ENCODE measurements around the gene PRUNE2.

Gene PRUNE2

DNA sequence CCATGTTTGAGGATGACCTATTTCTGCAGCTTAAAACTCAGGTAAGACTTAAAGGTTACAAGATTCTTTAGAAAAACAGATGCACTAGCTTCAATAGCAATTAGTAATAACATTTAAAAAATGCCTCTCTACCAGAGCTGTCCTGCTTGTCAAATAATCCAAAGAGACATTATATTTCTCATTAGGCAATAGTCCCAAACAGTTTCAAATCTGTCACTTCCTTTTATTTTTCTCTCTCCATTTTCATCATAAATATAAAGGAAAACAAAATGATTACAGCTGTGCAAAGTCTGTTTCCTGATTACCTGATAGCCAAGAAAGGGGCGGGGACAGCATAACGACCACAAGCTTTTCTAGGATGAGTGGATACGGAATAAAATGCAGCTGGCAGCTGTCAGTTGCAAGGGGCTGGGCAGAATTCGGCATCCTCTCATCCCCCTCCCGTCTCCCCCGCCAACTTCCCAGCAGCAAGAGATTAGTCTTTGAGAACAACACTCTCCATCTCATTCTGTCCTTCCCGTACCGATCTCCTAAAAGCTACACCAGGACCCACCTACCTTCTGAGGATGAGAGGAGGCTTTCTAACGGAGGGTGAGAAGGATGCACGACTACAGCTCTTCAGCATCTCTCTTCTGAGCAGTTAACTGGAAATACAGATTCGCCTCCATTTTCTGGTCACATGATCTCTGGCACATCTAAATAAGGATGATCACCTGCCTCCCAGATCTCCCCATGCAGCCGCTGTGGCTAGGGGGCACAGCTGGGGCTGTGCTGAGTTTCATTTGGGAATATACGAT lies 214.2 kb downstream of the PRUNE2 start:
- Histone ChIP-seq H3K36me3 (ENCODE audit: low read length) (no peaks in the 10 kb centered on the region), H3K27ac (ENCODE audit: low read depth, low read length) (no peak overlapping the region), H3F3A (ENCODE audit: insufficient read depth) (no peaks in the 10 kb centered on the region), H3K4me2 (ENCODE audit: low read depth, low read length, poor library complexity, severe bottlenecking) (no peak overlapping the region), H3K9me3 (ENCODE audit: insufficient read depth, low read length) (no peaks in the 10 kb centered on the region), H4K20me1 (ENCODE audit: low read depth, low read length) (no peaks in the 10 kb centered on the region), H3K4me3 (ENCODE audit: insufficient read depth, low read length, poor library complexity, severe bottlenecking) (no peak overlapping the region), H3K9ac (ENCODE audit: low read length) (no peak overlapping the region), H3K79me2 (ENCODE audit: insufficient read depth, low read length) (no peaks in the 10 kb centered on the region), H3K27me3 (ENCODE audit: low read length) (no peaks in the 10 kb centered on the region), H2AFZ (ENCODE audit: low read depth, low read length, severe bottlenecking) (no peak overlapping the region), H3K9me2 (replicated peaks; ENCODE audit: insufficient read depth, low read length) (no peaks in the 10 kb centered on the region)
- TF ChIP-seq, protein P1, sequence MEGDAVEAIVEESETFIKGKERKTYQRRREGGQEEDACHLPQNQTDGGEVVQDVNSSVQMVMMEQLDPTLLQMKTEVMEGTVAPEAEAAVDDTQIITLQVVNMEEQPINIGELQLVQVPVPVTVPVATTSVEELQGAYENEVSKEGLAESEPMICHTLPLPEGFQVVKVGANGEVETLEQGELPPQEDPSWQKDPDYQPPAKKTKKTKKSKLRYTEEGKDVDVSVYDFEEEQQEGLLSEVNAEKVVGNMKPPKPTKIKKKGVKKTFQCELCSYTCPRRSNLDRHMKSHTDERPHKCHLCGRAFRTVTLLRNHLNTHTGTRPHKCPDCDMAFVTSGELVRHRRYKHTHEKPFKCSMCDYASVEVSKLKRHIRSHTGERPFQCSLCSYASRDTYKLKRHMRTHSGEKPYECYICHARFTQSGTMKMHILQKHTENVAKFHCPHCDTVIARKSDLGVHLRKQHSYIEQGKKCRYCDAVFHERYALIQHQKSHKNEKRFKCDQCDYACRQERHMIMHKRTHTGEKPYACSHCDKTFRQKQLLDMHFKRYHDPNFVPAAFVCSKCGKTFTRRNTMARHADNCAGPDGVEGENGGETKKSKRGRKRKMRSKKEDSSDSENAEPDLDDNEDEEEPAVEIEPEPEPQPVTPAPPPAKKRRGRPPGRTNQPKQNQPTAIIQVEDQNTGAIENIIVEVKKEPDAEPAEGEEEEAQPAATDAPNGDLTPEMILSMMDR (IDR thresholded peaks at IDR 0.05; ENCODE audit: insufficient read depth, low read length, poor library complexity, severe bottlenecking): no peak
- TF ChIP-seq EZH2phosphoT487 (conservative IDR thresholded peaks at IDR 0.05; ENCODE audit: low read length): no peak

DNA sequence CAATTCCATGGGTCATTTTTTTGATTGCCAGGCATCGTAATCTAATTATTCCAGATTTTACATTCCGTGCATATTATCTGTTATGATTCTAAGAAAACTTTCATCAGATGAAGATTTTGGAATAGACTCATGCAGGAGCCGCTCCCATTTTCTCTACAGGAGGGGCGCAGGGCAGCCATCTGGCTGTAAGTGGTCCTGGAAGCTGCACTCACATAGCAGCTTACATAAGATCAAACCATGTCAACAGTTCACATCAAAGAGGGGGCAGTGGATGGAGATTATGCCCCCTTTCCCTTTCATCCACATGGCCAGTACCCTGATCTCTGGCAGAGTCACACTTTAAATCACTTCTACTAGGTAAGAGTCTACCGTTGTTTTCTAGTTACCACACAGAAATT lies 214.9 kb downstream of the PRUNE2 start:
- Histone ChIP-seq H4K20me1 (ENCODE audit: low read depth, low read length) (no peaks in the 10 kb centered on the region), H3K27me3 (ENCODE audit: low read length) (no peaks in the 10 kb centered on the region), H3K9ac (ENCODE audit: low read length) (no peak overlapping the region), H3K4me2 (ENCODE audit: low read depth, low read length, poor library complexity, severe bottlenecking) (no peak overlapping the region), H3K27ac (ENCODE audit: low read depth, low read length) (no peak overlapping the region), H2AFZ (ENCODE audit: low read depth, low read length, severe bottlenecking) (no peak overlapping the region), H3F3A (ENCODE audit: insufficient read depth) (no peaks in the 10 kb centered on the region), H3K9me2 (replicated peaks; ENCODE audit: insufficient read depth, low read length) (no peaks in the 10 kb centered on the region), H3K9me3 (ENCODE audit: insufficient read depth, low read length) (no peaks in the 10 kb centered on the region), H3K79me2 (ENCODE audit: insufficient read depth, low read length) (no peaks in the 10 kb centered on the region), H3K36me3 (ENCODE audit: low read length) (no peaks in the 10 kb centered on the region), H3K4me3 (ENCODE audit: insufficient read depth, low read length, poor library complexity, severe bottlenecking) (no peak overlapping the region)
- TF ChIP-seq EZH2phosphoT487 (conservative IDR thresholded peaks at IDR 0.05; ENCODE audit: low read length): no peak
- TF ChIP-seq, protein P1 (IDR thresholded peaks at IDR 0.05; ENCODE audit: insufficient read depth, low read length, poor library complexity, severe bottlenecking): no peak

DNA sequence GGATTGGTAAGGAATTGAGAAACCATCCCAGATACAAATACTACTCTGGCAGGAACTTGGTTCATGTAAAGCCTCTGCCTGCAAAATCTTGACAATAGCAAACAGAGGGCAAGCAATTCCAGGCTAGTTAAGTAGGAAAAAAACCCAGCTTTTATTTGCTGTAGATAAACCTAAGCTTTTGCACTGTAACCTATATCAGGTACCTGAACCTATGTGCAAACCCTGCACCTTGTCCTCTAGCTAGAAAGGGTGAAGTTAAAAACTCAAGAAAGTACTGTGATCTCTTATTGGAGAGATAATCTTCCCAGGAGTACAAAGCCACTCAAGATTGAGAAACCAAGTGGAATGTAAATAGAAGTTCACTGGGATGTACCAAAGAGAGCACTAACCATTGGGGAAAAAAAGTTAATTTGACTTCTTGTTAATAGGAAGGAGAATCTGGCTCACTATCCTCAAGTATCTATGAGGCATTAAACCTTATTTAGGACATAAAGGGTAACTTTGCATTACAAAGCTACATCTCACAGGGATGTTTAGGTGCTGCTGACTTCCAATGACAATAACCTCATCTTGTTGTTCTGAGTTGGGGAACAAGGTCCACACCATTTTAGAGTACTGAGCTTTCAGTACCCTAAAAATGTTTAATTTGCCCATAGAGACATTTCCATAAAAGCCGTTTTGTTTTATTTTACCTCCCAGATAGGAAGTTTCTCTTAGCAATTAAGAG lies 215.5 kb downstream of the PRUNE2 start:
- Histone ChIP-seq H3K4me3 (ENCODE audit: insufficient read depth, low read length, poor library complexity, severe bottlenecking) (no peak overlapping the region), H4K20me1 (ENCODE audit: low read depth, low read length) (no peaks in the 10 kb centered on the region), H3K9ac (ENCODE audit: low read length) (no peak overlapping the region), H3K36me3 (ENCODE audit: low read length) (no peaks in the 10 kb centered on the region), H2AFZ (ENCODE audit: low read depth, low read length, severe bottlenecking) (no peak overlapping the region), H3F3A (ENCODE audit: insufficient read depth) (no peaks in the 10 kb centered on the region), H3K27ac (ENCODE audit: low read depth, low read length) (no peak overlapping the region), H3K9me2 (replicated peaks; ENCODE audit: insufficient read depth, low read length) (no peaks in the 10 kb centered on the region), H3K9me3 (ENCODE audit: insufficient read depth, low read length) (no peaks in the 10 kb centered on the region), H3K27me3 (ENCODE audit: low read length) (no peaks in the 10 kb centered on the region), H3K79me2 (ENCODE audit: insufficient read depth, low read length) (no peaks in the 10 kb centered on the region), H3K4me2 (ENCODE audit: low read depth, low read length, poor library complexity, severe bottlenecking) (no peak overlapping the region)
- no peak for TF ChIP-seq EZH2phosphoT487 (conservative IDR thresholded peaks at IDR 0.05; ENCODE audit: low read length)
- TF ChIP-seq, protein P1 (IDR thresholded peaks at IDR 0.05; ENCODE audit: insufficient read depth, low read length, poor library complexity, severe bottlenecking): no peak
